ENCODE measurements around the gene SGSM2. TPM values are rescaled to one million over a fixed set of nuclear protein-coding genes. Genes with fewer than 3 reads are reported as not detected.

SGSM2 gene
- total RNA-seq, 1 donor from 2014 or later = 60.2 TPM

- no peak for DNase-seq (ENCODE audit: extremely low spot score in 2 of 2)
- no peak overlapping the region for H3K4me3 ChIP-seq
- H3K9me3 ChIP-seq = no peaks in the 10 kb centered on the region
- no peak for TF ChIP-seq POLR2A (IDR thresholded peaks at IDR 0.05)
- TF ChIP-seq POLR2AphosphoS5 (IDR thresholded peaks at IDR 0.05; ENCODE audit: insufficient read depth in 1 of 2, low read depth in 1 of 2) = no peak
- TF ChIP-seq CTCF (IDR thresholded peaks at IDR 0.05) = no peak
- no peaks in the 10 kb centered on the region for H3K27me3 ChIP-seq
- no peak overlapping the region for H3K27ac ChIP-seq
- intact Hi-C loops (cut with DNase I) = no loop called here
- H3K36me3 ChIP-seq = peaks cover 3 to 33% of the 10 kb centered on the region in 2 donors
- no peaks in the 10 kb centered on the region for H3K4me1 ChIP-seq
Observed at GRCh38 chr17:2319051-2319450, 18.2 kb upstream of the SGSM2 start.

- Histone ChIP-seq H3K4me1 (no peaks in the 10 kb centered on the region), H3K9me3 (no peaks in the 10 kb centered on the region), H3K4me3 (no peak overlapping the region), H3K27ac (no peak overlapping the region), H3K36me3 (peaks cover 3 to 56% of the 10 kb centered on the region in 2 donors), H3K27me3 (no peaks in the 10 kb centered on the region)
- no peak for TF ChIP-seq POLR2AphosphoS5 (IDR thresholded peaks at IDR 0.05; ENCODE audit: insufficient read depth in 1 of 2, low read depth in 1 of 2)
- no peak for TF ChIP-seq CTCF (IDR thresholded peaks at IDR 0.05)
- no peak for TF ChIP-seq POLR2A (IDR thresholded peaks at IDR 0.05)
- DNase-seq (ENCODE audit: extremely low spot score in 2 of 2) = no peak
- intact Hi-C loops (cut with DNase I) = no loop called here
Observed at GRCh38 chr17:2321399-2321798, 15.9 kb upstream of the SGSM2 start.

GRCh38 chr17:2323629-2324314 is 13.5 kb upstream of the SGSM2 start:
- H3K4me3 ChIP-seq = no peak overlapping the region
- H3K36me3 ChIP-seq = peaks cover 3 to 76% of the 10 kb centered on the region in 2 donors
- no peaks in the 10 kb centered on the region for H3K4me1 ChIP-seq
- no peak for DNase-seq (ENCODE audit: extremely low spot score in 2 of 2)
- H3K27me3 ChIP-seq = no peaks in the 10 kb centered on the region
- no peaks in the 10 kb centered on the region for H3K9me3 ChIP-seq
- no peak overlapping the region for H3K27ac ChIP-seq
- intact Hi-C loops (cut with DNase I) = no loop called here
- TF ChIP-seq POLR2A (IDR thresholded peaks at IDR 0.05) (no peak), POLR2AphosphoS5 (IDR thresholded peaks at IDR 0.05; ENCODE audit: insufficient read depth in 1 of 2, low read depth in 1 of 2) (no peak), CTCF (IDR thresholded peaks at IDR 0.05) (no peak)

- H3K36me3 ChIP-seq = peaks cover 0 to 85% of the 10 kb centered on the region in 2 donors
- intact Hi-C loops (cut with DNase I) = no loop called here
Observed at GRCh38 chr17:2331303-2331702, 6.0 kb upstream of the SGSM2 start.

More at GRCh38 chr17:2331303-2331702, 6.0 kb upstream of the SGSM2 start:
- H3K27ac ChIP-seq = no peak overlapping the region
- TF ChIP-seq POLR2A (IDR thresholded peaks at IDR 0.05) (no peak), POLR2AphosphoS5 (IDR thresholded peaks at IDR 0.05; ENCODE audit: insufficient read depth in 1 of 2, low read depth in 1 of 2) (no peak), CTCF (IDR thresholded peaks at IDR 0.05) (no peak)
- peaks cover 22% of the 10 kb centered on the region for H3K4me1 ChIP-seq
- no peak overlapping the region for H3K4me3 ChIP-seq
- no peaks in the 10 kb centered on the region for H3K27me3 ChIP-seq
- DNase-seq (ENCODE audit: extremely low spot score in 2 of 2) = no peak
- H3K9me3 ChIP-seq = no peaks in the 10 kb centered on the region
